BLaER1 treated with 17β-estradiol and CSF1 and Interleukin-3, amounts not matched to agents 10 nM and 100 nM (cell line): ENCODE data around the gene BCAT1.
A peak's percentile ranks its signal among the peaks of the same experiment; 100 is the strongest.

Experiments used
- H3K27ac ChIP-seq, 11 experiments: shearing (Covaris generic); formaldehyde crosslinking; 2 replicates each; pipeline ENCODE4 v1.8.1; 2022
- H3K27me3 ChIP-seq, 11 experiments: shearing (Covaris generic); formaldehyde crosslinking; 2 replicates each; pipeline ENCODE4 v1.8.1; 2022
- H3K36me3 ChIP-seq, 11 experiments: shearing (Covaris generic); formaldehyde crosslinking; 2 replicates each; pipeline ENCODE4 v1.8.1; 2022
- H3K4me1 ChIP-seq, 10 experiments: shearing (Covaris generic); formaldehyde crosslinking; 2 replicates each; pipeline ENCODE4 v1.8.1; 2022
- H3K4me2 ChIP-seq, 11 experiments: shearing (Covaris generic); formaldehyde crosslinking; 2 replicates each; pipeline ENCODE4 v1.8.1; 2022
- H3K4me3 ChIP-seq, 10 experiments: shearing (Covaris generic); formaldehyde crosslinking; 2 replicates each; pipeline ENCODE4 v1.8.1; 2022
- H3K9ac ChIP-seq, 11 experiments: shearing (Covaris generic); formaldehyde crosslinking; 2 replicates each; pipeline ENCODE4 v1.8.1; 2022
- H3K9me3 ChIP-seq, 11 experiments: shearing (Covaris generic); formaldehyde crosslinking; replicated peaks in 1 of 11; 2 replicates each; pipeline ENCODE4 v1.8.1; 2022
- H4K20me1 ChIP-seq, 11 experiments: shearing (Covaris generic); formaldehyde crosslinking; 2 replicates each; pipeline ENCODE4 v1.8.1; 2022
- Cebpa-rat ChIP-seq, 11 experiments: shearing (Covaris generic); IDR thresholded peaks; 2 replicates each; pipeline ENCODE4 v1.8.1; 2022

BCAT1 gene

GRCh38 chr12:24952389-24952788 lies 3.5 kb upstream of the BCAT1 start:
- H3K27ac ChIP-seq: no peak overlapping the region
- no peak overlapping the region for H3K4me3 ChIP-seq
- peaks cover 31 to 47% (median 36%) of the 10 kb centered on the region in 10 experiments for H3K4me1 ChIP-seq
- no peak for TF ChIP-seq Cebpa-rat (IDR thresholded peaks at IDR 0.05)
- no peaks in the 10 kb centered on the region for H3K27me3 ChIP-seq
- H4K20me1 ChIP-seq: no peaks in the 10 kb centered on the region
- H3K4me2 ChIP-seq: peak overlapping the region in 10 of 11 experiments; percentile 10 to 90 (median 34); a peak in 16 of 22 replicates
- no peaks in the 10 kb centered on the region for H3K36me3 ChIP-seq
- no peak overlapping the region for H3K9ac ChIP-seq
- H3K9me3 ChIP-seq: no peaks in the 10 kb centered on the region

- H3K36me3 ChIP-seq: peaks cover 0 to 6% (median 3%) of the 10 kb centered on the region in 11 experiments; a peak in 16 of 22 replicates
- peak overlapping the region in 10 of 11 experiments; percentile 77 to 93 (median 86); a peak in 18 of 22 replicates for H3K4me2 ChIP-seq
- H3K4me3 ChIP-seq: no peak overlapping the region
- 0 out of 22 replicates have a peak overlapping the region, but pooled peaks of 2 of the 11 experiments have one; percentile 91 to 96 for H3K27ac ChIP-seq
- H3K27me3 ChIP-seq: no peaks in the 10 kb centered on the region
- TF ChIP-seq Cebpa-rat (IDR thresholded peaks at IDR 0.05): no peak
- no peak overlapping the region for H3K9ac ChIP-seq
- peaks cover 39 to 51% (median 45%) of the 10 kb centered on the region in 10 experiments for H3K4me1 ChIP-seq
- peaks cover 0 to 10% (median 3%) of the 10 kb centered on the region in 11 experiments; a peak in 6 of 22 replicates for H4K20me1 ChIP-seq
- H3K9me3 ChIP-seq: no peaks in the 10 kb centered on the region
Observed at GRCh38 chr12:24950231-24950834, 1.4 kb upstream of the BCAT1 start.

- peak overlapping the region; percentile 76 to 87 (median 80) for H3K4me3 ChIP-seq
- H3K4me1 ChIP-seq: peaks cover 56 to 70% (median 62%) of the 10 kb centered on the region in 10 experiments
- H3K27ac ChIP-seq: peak overlapping the region; percentile 63 to 96 (median 91)
- no peaks in the 10 kb centered on the region for H3K27me3 ChIP-seq
- TF ChIP-seq Cebpa-rat (IDR thresholded peaks at IDR 0.05): no peak
- peak overlapping the region; percentile 76 to 93 (median 84) for H3K4me2 ChIP-seq
- peaks cover 5 to 25% (median 21%) of the 10 kb centered on the region in 11 experiments; a peak in 20 of 22 replicates for H3K36me3 ChIP-seq
- H4K20me1 ChIP-seq: peaks cover 0 to 28% (median 8%) of the 10 kb centered on the region in 11 experiments; a peak in 7 of 22 replicates
- H3K9ac ChIP-seq: peak overlapping the region; percentile 84 to 97 (median 92)
- H3K9me3 ChIP-seq: no peaks in the 10 kb centered on the region
Observed at GRCh38 chr12:24948420-24948756, 513 bp downstream of the BCAT1 start.

GRCh38 chr12:24947541-24948419 lies 1.1 kb downstream of the BCAT1 start:
- H3K27ac ChIP-seq: peak overlapping the region; percentile 63 to 96 (median 91)
- H3K4me1 ChIP-seq: peaks cover 54 to 74% (median 66%) of the 10 kb centered on the region in 10 experiments
- peak overlapping the region; percentile 84 to 97 (median 92) for H3K9ac ChIP-seq
- H3K9me3 ChIP-seq: no peaks in the 10 kb centered on the region
- H3K36me3 ChIP-seq: peaks cover 5 to 31% (median 27%) of the 10 kb centered on the region in 11 experiments; a peak in 21 of 22 replicates
- H3K4me3 ChIP-seq: peak overlapping the region; percentile 76 to 87 (median 80)
- peaks cover 0 to 34% (median 13%) of the 10 kb centered on the region in 11 experiments; a peak in 8 of 22 replicates for H4K20me1 ChIP-seq
- TF ChIP-seq Cebpa-rat (IDR thresholded peaks at IDR 0.05): no peak
- no peaks in the 10 kb centered on the region for H3K27me3 ChIP-seq
- H3K4me2 ChIP-seq: peak overlapping the region; percentile 76 to 93 (median 84)

- TF ChIP-seq Cebpa-rat (IDR thresholded peaks at IDR 0.05): no peak
- Histone ChIP-seq H3K4me2 (peak overlapping the region; percentile 76 to 93 (median 84)), H3K27me3 (no peaks in the 10 kb centered on the region), H3K9me3 (no peaks in the 10 kb centered on the region), H3K9ac (peak overlapping the region; percentile 84 to 97 (median 92)), H3K36me3 (peaks cover 9 to 51% (median 46%) of the 10 kb centered on the region in 11 experiments; a peak in 21 of 22 replicates), H3K4me3 (peak overlapping the region; percentile 76 to 87 (median 80); a peak in 19 of 20 replicates), H3K27ac (peak overlapping the region; percentile 63 to 96 (median 91)), H4K20me1 (peaks cover 0 to 53% (median 31%) of the 10 kb centered on the region in 11 experiments; a peak in 12 of 22 replicates), H3K4me1 (peaks cover 38 to 69% (median 60%) of the 10 kb centered on the region in 10 experiments)
Observed at GRCh38 chr12:24945845-24946244, 3.1 kb downstream of the BCAT1 start.

GRCh38 chr12:24945039-24945438 lies 3.9 kb downstream of the BCAT1 start:
- H3K9me3 ChIP-seq: no peaks in the 10 kb centered on the region
- peak overlapping the region in 7 of 10 experiments; percentile 76 to 87 (median 80); a peak in 7 of 20 replicates for H3K4me3 ChIP-seq
- TF ChIP-seq Cebpa-rat (IDR thresholded peaks at IDR 0.05): no peak
- H3K27me3 ChIP-seq: no peaks in the 10 kb centered on the region
- peak overlapping the region; percentile 63 to 96 (median 91); a peak in 20 of 22 replicates for H3K27ac ChIP-seq
- H3K4me1 ChIP-seq: peaks cover 30 to 67% (median 52%) of the 10 kb centered on the region in 10 experiments
- peaks cover 9 to 57% (median 54%) of the 10 kb centered on the region in 11 experiments; a peak in 21 of 22 replicates for H3K36me3 ChIP-seq
- H4K20me1 ChIP-seq: peaks cover 0 to 60% (median 39%) of the 10 kb centered on the region in 11 experiments; a peak in 13 of 22 replicates
- peak overlapping the region; percentile 76 to 93 (median 84) for H3K4me2 ChIP-seq
- H3K9ac ChIP-seq: peak overlapping the region in 7 of 11 experiments; percentile 84 to 97 (median 92); a peak in 6 of 22 replicates

GRCh38 chr12:24944601-24944975 lies 4.3 kb downstream of the BCAT1 start:
- no peak for TF ChIP-seq Cebpa-rat (IDR thresholded peaks at IDR 0.05)
- peaks cover 0 to 65% (median 39%) of the 10 kb centered on the region in 11 experiments; a peak in 13 of 22 replicates for H4K20me1 ChIP-seq
- H3K9ac ChIP-seq: no peak overlapping the region
- no peaks in the 10 kb centered on the region for H3K9me3 ChIP-seq
- no peaks in the 10 kb centered on the region for H3K27me3 ChIP-seq
- H3K36me3 ChIP-seq: peaks cover 9 to 62% (median 57%) of the 10 kb centered on the region in 11 experiments; a peak in 21 of 22 replicates
- peak overlapping the region in 5 of 11 experiments; percentile 10 to 96 (median 91); a peak in 6 of 22 replicates for H3K27ac ChIP-seq
- H3K4me2 ChIP-seq: peak overlapping the region; percentile 29 to 93 (median 84); a peak in 20 of 22 replicates
- H3K4me3 ChIP-seq: peak overlapping the region in 1 of 10 experiments; percentile 3; a peak in 1 of 20 replicates
- H3K4me1 ChIP-seq: peaks cover 27 to 67% (median 50%) of the 10 kb centered on the region in 10 experiments

- Histone ChIP-seq H3K4me3 (peak overlapping the region in 1 of 10 experiments; percentile 3; a peak in 1 of 20 replicates), H3K4me2 (peak overlapping the region; percentile 29 to 93 (median 78); a peak in 20 of 22 replicates), H3K9ac (no peak overlapping the region), H3K27me3 (no peaks in the 10 kb centered on the region), H3K9me3 (no peaks in the 10 kb centered on the region), H3K36me3 (peaks cover 9 to 67% (median 61%) of the 10 kb centered on the region in 11 experiments; a peak in 21 of 22 replicates), H3K27ac (peak overlapping the region in 4 of 11 experiments; percentile 7 to 96 (median 18); a peak in 2 of 22 replicates), H3K4me1 (peaks cover 22 to 68% (median 48%) of the 10 kb centered on the region in 10 experiments), H4K20me1 (peaks cover 0 to 70% (median 39%) of the 10 kb centered on the region in 11 experiments; a peak in 13 of 22 replicates)
- no peak for TF ChIP-seq Cebpa-rat (IDR thresholded peaks at IDR 0.05)
Observed at GRCh38 chr12:24943947-24944600, 4.8 kb downstream of the BCAT1 start.
